ENCODE measurements around the gene FERD3L.

The FERD3L gene

DNA sequence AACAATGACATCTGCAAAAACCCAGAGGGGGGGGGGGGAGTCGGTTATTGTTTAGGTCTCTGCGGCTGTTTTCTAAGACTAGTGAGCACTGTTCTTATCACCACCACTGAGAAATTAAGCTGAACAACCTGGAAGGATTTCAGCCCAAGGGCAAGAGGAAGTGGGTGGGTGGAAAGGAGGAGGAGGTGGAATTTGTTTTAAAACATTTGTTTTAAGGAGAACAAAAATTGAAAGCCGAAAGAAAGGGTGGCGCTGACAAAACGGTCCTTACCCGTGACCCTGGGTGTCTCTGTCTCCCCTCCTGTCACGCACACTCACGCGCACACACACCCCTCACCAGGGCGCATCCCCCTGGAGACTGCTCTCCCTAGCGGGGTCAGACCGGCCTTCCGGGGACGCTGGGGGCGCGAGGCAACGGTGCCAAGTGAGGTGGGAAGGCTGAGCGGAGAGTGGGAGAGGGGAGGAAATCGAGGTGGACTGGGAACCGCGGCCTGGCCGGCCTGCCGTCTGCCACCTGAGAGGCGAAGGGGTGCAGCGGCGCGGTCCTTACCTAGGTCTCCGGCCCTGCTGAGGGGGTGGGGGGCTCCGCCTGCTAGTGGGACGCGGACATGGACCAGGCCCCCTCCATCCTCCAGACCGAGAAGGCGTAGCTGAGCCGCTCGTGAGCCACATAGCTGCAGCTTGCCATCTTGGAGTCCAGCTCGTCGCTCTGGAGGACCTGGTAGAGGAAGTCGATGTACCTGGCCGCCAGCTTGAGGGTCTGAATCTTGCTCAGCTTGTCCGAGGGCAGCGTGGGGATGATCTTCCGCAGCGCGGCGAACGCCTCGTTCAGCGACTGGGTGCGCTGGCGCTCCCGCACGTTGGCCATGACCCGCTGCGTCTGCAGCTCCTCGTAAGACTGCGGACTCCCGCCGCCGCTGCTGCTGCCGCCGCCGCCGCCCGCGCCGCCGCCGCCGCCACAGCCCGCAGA, 28.8 kb downstream of the FERD3L start:
- DNase-seq = no peak

GRCh38 chr7:19114551-19114855, 30.7 kb downstream of the FERD3L start:
- DNase-seq = no peak

DNA sequence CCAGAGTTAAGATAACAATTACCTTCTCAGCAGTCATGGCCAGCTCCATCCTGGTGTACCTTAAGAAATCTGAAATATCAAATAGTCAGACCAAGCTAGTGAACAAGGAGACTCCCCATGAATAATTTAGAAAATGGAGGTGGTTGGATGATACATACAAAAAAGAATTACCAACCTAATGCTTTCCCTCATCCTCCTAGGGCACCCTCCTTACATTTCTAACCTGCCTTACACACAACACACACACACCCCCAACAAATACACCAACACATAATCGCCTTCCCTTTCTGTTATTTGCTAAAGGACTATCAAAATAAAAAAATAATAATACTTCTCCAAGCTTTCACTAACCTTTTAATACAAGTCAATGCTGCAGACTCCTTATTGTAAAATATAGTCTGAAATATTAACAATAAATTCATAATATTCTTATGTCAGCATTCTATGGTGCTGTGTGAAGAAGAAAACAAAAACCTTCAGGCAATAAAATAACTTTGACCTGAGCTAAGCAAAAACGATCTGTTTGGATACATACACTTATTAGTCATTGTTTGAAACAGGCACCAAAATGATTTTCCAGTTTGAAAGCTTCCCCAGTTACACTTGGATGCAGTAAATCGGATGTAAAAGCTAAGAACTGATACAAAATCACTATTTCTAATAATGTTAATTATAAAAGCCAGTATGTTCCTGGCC, 31.2 kb downstream of the FERD3L start:
- no peak for DNase-seq

DNA sequence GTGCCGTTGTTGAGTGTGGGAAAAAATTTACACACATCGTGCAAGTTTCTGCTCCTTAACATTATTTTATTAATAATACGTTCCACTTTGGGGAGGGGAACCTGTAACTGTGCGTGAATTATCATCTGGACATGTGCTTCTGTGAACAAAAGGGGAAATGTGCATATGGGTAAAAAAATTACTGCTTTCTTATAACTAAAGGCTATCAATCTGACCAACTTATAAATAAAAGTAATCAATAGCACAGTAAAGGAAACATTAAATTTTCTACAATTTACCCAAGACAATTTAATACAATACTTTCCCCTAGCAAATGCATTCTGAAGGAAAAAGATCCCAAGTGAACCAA, 32.2 kb downstream of the FERD3L start:
- no peak for DNase-seq

- DNase-seq = no peak
These were observed 32.8 kb downstream of the FERD3L start for GRCh38 chr7:19112274-19113001.

DNA sequence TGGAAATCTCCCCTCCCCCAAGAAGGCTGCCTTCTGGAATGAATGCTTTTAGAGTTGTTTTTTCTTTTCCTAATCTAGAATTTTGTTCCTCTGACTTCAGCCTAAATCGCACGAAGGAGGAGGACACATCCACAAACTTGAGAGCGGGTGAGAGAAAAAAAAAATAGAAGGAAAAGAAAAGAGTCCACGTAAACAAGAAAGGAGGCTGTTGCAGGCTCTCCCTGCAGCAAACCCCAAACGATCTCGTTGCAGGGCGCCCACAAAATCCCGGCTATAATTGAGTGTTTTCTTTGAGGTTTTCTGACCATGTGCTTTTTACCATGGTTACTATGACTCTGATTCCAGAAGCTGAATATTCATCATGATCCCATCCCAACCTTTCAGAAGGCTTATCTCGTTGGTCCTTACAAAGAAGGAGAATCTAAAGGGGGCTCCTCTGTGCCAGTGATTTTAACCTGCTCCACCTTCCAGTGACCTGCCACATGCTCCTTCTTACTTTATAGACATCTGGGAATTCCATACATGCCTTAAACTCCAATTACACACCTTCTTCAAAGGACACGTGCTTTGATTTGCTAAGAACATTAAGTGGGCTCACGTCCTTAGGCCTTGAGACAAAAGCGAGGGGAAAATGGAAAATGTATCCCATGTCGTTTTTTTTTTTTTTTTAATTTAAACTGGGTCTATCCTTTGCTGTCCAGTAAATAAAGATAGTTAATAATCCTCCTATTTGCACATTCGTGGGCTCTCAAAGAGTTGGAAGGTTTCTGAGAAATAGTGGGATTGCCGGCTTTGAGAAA, 33.5 kb downstream of the FERD3L start:
- no peak for DNase-seq

DNA sequence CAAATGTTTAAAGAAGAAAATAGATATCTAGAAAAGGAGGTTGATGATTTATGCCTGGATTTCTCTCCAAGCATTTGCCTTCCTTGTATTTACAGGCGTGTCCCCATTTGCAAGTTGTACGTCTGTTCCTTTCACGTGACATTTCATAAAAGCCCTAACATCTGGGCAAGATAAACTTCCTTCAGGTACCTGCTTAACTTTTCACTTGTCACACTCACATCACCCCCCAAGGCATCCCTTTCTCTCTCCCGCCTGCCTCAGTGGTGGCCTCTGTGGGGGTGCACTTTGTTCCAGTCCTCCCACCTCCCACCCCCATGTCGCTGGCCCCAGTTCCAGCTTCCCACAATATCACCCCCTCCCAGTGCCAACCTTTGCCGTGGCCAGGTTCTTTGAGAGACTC, 34.4 kb downstream of the FERD3L start:
- DNase-seq = no peak

GRCh38 chr7:19110026-19110730, 35.0 kb downstream of the FERD3L start:
- DNase-seq = no peak

DNA sequence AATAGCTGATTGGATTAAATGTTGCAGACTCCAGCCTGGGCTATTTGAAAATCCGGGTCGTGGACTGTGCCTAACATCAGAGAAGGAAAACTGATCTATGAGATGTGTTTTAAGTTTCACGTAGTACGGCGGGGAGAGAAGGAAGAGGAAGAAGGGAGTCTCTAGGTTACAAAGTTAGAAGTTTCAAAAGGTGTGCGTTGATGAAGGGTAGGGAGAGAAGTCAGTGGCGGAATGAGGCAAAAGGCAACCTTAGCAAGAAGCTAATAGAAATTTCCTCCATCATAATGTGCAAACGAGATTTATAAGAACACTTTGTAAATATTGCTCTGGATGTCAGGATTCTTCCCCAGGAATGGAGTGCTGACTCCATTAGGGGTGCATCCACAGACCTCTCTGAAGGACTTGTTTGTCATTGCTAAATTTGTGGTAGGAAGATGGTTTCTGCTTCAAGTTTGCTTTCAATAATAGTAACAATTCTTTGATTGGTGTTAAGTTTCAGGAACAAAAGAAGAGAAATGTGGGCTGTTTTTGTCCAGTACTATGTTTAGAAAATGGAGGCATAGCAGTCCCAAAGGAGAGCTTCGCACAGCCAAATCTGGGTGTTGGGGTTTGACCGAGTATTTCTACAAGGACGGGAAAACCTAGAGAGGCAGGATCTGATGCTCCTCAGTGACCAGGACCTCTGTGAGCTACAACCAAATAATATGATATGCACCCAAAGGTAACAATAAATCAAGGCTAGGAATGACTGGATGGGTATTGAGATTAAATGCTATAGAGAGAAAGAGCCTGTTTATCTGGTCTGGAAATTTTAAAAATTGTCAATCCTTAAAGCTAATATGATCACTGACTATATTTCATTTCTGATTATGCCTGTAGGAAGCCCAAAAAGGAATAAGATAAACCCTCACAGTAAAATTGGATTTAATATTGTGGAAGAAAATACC, 35.9 kb downstream of the FERD3L start:
- no peak for DNase-seq

- no peak for DNase-seq
These were observed 37.7 kb downstream of the FERD3L start for GRCh38 chr7:19107356-19108146.

DNA sequence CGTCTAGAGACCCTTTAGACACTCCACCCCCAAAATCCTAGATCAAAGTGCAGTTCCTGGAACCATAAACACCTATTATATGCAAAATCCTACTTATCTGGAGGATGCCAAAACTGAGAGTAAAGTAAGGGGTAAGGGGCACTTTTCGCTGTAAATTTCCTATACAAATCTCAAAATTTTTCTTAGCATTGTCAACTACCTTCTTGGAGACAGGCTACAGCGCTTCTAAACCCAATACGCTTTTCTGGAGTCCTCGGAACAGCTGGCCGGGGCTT, 38.2 kb downstream of the FERD3L start:
- no peak for DNase-seq

DNA sequence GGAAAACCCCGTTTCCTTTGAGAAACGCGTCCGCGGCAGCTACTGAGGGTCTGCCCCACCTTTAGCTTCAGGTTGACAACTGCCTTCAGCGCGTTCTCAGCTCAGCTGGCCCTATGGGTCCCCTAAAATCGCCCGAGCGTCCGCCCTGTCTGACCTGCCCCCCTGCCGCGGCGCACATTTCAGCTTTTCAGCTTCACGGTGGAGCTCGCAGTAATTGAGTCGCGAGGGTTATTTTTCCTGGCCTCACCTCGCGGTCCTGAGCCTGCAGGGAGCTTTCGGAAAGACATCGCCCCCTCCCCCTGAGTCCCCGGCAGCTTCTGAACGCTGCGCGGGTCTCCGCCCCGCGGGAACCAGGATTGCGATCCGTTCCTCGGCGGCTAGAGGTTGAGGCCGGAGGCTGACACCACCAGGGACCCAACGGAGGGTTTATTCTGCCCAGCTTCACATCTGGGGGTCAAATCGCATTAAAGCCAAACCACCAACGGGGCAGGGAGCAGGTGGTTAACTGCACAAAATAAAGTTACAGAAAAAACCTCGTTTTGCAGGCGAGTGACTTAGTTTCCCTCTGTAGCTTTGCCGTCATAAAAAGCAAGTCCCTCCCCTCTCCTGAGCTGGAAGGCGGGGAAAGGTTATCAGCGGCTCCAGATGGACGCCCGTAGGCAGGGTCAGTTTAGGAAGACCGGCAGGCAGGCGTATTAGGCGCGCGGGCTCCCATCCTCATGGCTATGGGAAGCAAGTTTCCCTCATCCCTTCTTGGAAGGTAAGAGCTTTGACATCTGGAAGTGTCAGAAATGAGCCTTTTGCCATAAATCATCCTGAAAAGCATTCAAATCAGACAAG, 38.8 kb downstream of the FERD3L start:
- no peak for DNase-seq

DNA sequence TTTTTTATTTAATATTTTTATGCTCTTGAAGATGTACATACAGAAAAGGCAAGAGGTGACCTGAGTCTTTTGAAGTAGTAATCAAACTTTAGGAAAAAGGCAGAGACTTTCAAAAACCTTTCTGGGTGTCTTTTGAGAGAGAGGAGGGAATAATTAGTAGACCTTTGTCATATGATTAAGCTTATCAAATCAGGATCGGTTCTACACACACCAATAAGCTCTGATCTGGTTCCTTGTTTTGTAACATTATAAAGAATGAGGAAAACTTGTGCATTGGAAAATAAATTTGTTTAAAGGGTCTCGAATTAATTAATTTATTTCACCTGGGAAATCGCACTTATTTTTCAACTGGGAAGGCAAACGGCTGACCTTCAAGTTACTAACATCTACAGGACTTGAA, 39.7 kb downstream of the FERD3L start:
- DNase-seq = no peak

DNA sequence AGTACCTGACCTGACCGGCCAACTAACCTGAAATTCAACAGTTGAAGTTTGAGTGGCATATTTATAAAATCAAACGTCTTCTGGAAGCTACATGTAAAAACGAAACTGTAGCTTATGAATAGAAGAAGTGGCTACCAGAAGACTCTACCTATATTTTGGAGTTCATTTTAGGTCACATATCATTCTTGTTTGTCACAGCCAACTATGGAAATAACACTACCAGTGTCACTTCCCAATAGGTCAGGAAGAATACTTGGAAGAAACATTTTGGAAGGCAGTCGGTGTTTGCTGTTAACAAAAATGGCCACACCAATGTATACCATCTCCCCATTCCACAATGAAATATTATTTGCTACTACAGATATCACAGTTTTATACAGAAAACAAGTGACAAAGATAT, 40.4 kb downstream of the FERD3L start:
- no peak for DNase-seq

DNA sequence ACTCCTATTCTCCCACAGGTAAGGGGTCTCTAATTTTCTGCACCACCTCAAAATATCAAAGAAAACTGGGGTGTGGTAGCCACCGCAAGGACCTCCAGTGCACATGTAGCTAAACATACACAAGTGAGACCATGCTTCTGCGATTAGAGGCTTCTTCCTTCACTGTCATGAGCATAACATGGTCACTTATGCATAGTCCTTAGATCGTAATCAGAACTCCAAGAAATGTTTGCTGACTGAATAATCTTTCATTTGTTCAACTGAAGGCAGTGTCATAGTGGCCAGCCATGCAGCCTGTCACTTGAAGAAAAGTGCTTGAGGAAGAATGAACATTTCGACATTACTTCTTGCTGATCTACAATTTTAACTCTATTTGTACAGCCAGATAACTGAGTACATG, 42.3 kb downstream of the FERD3L start:
- no peak for DNase-seq

DNA sequence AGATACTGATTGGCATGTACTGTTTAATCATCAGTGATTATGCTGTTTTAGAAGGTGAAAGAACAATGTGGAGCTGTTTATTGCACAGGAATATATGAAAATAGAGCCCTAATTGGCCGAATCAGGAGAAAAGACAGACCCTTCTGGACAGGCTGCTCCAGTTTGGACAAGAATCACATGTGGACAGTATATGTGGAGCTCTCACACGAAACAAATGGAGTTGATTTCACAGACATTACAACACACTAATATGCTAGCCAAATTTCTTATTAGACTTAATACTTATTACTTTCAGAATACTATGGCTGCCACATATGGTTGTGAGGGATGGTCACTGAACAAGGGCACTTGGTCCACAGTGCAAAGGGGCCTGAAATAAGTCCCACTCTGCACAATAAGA, 43.3 kb downstream of the FERD3L start:
- no peak for DNase-seq

- DNase-seq = no peak
These were observed 43.7 kb downstream of the FERD3L start for GRCh38 chr7:19101472-19101871.

DNA sequence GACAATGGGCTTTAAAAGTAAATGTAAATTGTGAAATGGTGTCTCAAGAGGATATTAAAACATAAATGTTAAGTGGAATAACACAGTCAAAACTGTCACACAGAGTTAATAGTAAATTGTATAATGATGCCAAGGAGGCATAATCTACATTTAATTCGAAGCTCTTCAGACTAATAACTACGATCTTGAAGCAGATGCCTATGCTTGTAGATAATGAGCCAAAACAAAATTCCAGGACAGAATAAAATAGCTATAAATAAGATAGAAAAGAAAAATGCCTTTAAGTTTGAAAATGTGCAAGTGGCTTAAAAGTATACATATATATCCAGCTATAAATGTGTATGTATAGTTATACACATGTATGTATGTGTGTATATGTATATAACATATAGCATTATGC, 45.3 kb downstream of the FERD3L start:
- no peak for DNase-seq

DNA sequence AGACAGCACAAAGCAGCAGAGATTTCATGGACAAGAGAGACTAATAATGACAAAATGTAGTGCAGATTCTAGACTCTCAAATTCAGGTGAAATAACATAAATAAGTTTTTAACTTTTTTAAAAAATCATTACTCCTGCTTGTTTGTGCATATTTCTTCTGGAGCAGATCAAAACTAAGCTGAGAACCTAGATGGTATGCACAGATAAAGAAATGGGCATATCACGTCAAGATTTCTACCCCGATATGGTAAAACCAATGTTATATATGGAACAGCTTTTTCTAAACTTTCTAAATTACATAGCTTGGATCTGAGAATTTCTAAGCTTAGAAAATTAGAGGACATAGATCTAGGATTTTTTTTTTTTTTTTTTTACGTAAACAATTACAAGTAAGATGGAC, 46.0 kb downstream of the FERD3L start:
- no peak for DNase-seq

GRCh38 chr7:19098510-19098909, 46.7 kb downstream of the FERD3L start:
- DNase-seq = no peak

Measured in cerebellar nuclear complex (tissue), 1 donor.